ENCODE results near the gene ATP1A2. TPM values are rescaled to one million over a fixed set of nuclear protein-coding genes. Genes with fewer than 3 reads are reported as not detected.

Gene ATP1A2
- total and polyA plus RNA-seq, 2 of the 8 experiments (the other 6 are each of a cell fraction or from before 2014, with no cell fraction given) = 39.7 to 40.8 TPM

DNA sequence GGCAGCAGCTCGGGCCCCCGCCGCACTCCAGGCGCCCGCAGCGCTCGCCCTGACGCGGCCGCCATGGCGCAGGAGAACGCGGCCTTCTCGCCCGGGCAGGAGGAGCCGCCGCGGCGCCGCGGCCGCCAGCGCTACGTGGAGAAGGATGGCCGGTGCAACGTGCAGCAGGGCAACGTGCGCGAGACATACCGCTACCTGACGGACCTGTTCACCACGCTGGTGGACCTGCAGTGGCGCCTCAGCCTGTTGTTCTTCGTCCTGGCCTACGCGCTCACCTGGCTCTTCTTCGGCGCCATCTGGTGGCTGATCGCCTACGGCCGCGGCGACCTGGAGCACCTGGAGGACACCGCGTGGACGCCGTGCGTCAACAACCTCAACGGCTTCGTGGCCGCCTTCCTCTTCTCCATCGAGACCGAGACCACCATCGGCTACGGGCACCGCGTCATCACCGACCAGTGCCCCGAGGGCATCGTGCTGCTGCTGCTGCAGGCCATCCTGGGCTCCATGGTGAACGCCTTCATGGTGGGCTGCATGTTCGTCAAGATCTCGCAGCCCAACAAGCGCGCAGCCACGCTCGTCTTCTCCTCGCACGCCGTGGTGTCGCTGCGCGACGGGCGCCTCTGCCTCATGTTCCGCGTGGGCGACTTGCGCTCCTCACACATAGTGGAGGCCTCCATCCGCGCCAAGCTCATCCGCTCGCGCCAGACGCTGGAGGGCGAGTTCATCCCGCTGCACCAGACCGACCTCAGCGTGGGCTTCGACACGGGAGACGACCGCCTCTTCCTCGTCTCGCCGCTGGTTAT, 31.4 kb upstream of the ATP1A2 start (continued):
- TF ChIP-seq, protein P1, sequence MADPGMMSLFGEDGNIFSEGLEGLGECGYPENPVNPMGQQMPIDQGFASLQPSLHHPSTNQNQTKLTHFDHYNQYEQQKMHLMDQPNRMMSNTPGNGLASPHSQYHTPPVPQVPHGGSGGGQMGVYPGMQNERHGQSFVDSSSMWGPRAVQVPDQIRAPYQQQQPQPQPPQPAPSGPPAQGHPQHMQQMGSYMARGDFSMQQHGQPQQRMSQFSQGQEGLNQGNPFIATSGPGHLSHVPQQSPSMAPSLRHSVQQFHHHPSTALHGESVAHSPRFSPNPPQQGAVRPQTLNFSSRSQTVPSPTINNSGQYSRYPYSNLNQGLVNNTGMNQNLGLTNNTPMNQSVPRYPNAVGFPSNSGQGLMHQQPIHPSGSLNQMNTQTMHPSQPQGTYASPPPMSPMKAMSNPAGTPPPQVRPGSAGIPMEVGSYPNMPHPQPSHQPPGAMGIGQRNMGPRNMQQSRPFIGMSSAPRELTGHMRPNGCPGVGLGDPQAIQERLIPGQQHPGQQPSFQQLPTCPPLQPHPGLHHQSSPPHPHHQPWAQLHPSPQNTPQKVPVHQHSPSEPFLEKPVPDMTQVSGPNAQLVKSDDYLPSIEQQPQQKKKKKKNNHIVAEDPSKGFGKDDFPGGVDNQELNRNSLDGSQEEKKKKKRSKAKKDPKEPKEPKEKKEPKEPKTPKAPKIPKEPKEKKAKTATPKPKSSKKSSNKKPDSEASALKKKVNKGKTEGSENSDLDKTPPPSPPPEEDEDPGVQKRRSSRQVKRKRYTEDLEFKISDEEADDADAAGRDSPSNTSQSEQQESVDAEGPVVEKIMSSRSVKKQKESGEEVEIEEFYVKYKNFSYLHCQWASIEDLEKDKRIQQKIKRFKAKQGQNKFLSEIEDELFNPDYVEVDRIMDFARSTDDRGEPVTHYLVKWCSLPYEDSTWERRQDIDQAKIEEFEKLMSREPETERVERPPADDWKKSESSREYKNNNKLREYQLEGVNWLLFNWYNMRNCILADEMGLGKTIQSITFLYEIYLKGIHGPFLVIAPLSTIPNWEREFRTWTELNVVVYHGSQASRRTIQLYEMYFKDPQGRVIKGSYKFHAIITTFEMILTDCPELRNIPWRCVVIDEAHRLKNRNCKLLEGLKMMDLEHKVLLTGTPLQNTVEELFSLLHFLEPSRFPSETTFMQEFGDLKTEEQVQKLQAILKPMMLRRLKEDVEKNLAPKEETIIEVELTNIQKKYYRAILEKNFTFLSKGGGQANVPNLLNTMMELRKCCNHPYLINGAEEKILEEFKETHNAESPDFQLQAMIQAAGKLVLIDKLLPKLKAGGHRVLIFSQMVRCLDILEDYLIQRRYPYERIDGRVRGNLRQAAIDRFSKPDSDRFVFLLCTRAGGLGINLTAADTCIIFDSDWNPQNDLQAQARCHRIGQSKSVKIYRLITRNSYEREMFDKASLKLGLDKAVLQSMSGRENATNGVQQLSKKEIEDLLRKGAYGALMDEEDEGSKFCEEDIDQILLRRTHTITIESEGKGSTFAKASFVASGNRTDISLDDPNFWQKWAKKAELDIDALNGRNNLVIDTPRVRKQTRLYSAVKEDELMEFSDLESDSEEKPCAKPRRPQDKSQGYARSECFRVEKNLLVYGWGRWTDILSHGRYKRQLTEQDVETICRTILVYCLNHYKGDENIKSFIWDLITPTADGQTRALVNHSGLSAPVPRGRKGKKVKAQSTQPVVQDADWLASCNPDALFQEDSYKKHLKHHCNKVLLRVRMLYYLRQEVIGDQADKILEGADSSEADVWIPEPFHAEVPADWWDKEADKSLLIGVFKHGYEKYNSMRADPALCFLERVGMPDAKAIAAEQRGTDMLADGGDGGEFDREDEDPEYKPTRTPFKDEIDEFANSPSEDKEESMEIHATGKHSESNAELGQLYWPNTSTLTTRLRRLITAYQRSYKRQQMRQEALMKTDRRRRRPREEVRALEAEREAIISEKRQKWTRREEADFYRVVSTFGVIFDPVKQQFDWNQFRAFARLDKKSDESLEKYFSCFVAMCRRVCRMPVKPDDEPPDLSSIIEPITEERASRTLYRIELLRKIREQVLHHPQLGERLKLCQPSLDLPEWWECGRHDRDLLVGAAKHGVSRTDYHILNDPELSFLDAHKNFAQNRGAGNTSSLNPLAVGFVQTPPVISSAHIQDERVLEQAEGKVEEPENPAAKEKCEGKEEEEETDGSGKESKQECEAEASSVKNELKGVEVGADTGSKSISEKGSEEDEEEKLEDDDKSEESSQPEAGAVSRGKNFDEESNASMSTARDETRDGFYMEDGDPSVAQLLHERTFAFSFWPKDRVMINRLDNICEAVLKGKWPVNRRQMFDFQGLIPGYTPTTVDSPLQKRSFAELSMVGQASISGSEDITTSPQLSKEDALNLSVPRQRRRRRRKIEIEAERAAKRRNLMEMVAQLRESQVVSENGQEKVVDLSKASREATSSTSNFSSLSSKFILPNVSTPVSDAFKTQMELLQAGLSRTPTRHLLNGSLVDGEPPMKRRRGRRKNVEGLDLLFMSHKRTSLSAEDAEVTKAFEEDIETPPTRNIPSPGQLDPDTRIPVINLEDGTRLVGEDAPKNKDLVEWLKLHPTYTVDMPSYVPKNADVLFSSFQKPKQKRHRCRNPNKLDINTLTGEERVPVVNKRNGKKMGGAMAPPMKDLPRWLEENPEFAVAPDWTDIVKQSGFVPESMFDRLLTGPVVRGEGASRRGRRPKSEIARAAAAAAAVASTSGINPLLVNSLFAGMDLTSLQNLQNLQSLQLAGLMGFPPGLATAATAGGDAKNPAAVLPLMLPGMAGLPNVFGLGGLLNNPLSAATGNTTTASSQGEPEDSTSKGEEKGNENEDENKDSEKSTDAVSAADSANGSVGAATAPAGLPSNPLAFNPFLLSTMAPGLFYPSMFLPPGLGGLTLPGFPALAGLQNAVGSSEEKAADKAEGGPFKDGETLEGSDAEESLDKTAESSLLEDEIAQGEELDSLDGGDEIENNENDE (IDR thresholded peaks at IDR 0.05; ENCODE audit: insufficient replicate concordance, low read length) = no peak
- TF ChIP-seq, protein P2, sequence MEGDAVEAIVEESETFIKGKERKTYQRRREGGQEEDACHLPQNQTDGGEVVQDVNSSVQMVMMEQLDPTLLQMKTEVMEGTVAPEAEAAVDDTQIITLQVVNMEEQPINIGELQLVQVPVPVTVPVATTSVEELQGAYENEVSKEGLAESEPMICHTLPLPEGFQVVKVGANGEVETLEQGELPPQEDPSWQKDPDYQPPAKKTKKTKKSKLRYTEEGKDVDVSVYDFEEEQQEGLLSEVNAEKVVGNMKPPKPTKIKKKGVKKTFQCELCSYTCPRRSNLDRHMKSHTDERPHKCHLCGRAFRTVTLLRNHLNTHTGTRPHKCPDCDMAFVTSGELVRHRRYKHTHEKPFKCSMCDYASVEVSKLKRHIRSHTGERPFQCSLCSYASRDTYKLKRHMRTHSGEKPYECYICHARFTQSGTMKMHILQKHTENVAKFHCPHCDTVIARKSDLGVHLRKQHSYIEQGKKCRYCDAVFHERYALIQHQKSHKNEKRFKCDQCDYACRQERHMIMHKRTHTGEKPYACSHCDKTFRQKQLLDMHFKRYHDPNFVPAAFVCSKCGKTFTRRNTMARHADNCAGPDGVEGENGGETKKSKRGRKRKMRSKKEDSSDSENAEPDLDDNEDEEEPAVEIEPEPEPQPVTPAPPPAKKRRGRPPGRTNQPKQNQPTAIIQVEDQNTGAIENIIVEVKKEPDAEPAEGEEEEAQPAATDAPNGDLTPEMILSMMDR (IDR thresholded peaks at IDR 0.05; ENCODE audit: control extremely low read depth in 1 of 3, insufficient read depth in 1 of 3, low read depth in 1 of 3, low read length in 3 of 3) = peak; percentile 91 to 99 (median 96)
- TF ChIP-seq EZH2 (IDR thresholded peaks at IDR 0.05; ENCODE audit: low read depth, low read length, severe bottlenecking) (no peak), CHD1 (IDR thresholded peaks at IDR 0.05; ENCODE audit: low read depth, low read length) (no peak), SIN3A (conservative IDR thresholded peaks at IDR 0.05 in 1 of 2, IDR thresholded peaks at IDR 0.05 in 1 of 2; ENCODE audit: low read depth in 1 of 2, low read length in 2 of 2) (peak in 1 of 2 experiments; percentile 56; a peak in 1 of 4 replicates), CBX8 (IDR thresholded peaks at IDR 0.05; ENCODE audit: borderline replicate concordance, low read depth, low read length) (no peak)
